HG02610 (cell line): ENCODE results near the gene PRR14.
A peak's percentile ranks its signal among the peaks of the same experiment; 100 is the strongest.
"Not testable (repeated sequence)": the region's sequence is repeated elsewhere in the genome, so short reads cannot be mapped to it uniquely, and the experiment has no call there.

Experiments
- ATAC-seq: cut with Tn5 transposase; IDR thresholded peaks from one replicate; pipeline ENCODE4 v1.9.1; 2021; ENCODE audit warnings: mild to moderate bottlenecking, moderate library complexity; ENCODE audit not compliant: unreplicated experiment

Gene PRR14

GRCh38 chr16:30688701-30689100 lies 37.9 kb downstream of the PRR14 start:
- ATAC-seq: no peak

- no peak for ATAC-seq
Observed at GRCh38 chr16:30691907-30692306, 41.1 kb downstream of the PRR14 start.

- no peak for ATAC-seq
Observed at GRCh38 chr16:30692396-30693064, 41.8 kb downstream of the PRR14 start.

- no peak for ATAC-seq
Observed at GRCh38 chr16:30694926-30695693, 44.4 kb downstream of the PRR14 start.

GRCh38 chr16:30696646-30697045 lies 45.9 kb downstream of the PRR14 start:
- not testable (repeated sequence) for ATAC-seq

GRCh38 chr16:30697264-30698138 lies 46.7 kb downstream of the PRR14 start:
- ATAC-seq: peak; percentile 81

GRCh38 chr16:30698139-30698815 lies 47.5 kb downstream of the PRR14 start:
- ATAC-seq: peak; percentile 60

GRCh38 chr16:30698816-30699614 lies 48.3 kb downstream of the PRR14 start, which contains the start of gene SRCAP:
Gene SRCAP, plus strand, starts transcription at chr16:30699171. Its CDS starts 1,654 bp downstream, at chr16:30700825.
- peak; percentile 23 for ATAC-seq

GRCh38 chr16:30699615-30700099 lies 48.9 kb downstream of the PRR14 start:
- ATAC-seq: no peak

- no peak for ATAC-seq
Observed at GRCh38 chr16:30700491-30700890, 49.7 kb downstream of the PRR14 start.

- ATAC-seq: no peak
Observed at GRCh38 chr16:30700971-30701370, 50.2 kb downstream of the PRR14 start.

- not testable (repeated sequence) for ATAC-seq
Observed at GRCh38 chr16:30703071-30703470, 52.3 kb downstream of the PRR14 start.

GRCh38 chr16:30703971-30704370 lies 53.2 kb downstream of the PRR14 start:
- no peak for ATAC-seq
